KMS-11 (cell line): ENCODE results near the gene MAP3K4.

ENCODE experiments used
- H2AFZ ChIP-seq: fragments of 200-600 bp; sonication (generic); 2 replicates; pipeline ENCODE4 v1.6.1; 2016; ENCODE audit warnings: antibody characterized with exemption, mixed run types, low read depth
- H3K27ac ChIP-seq: fragments of 200-600 bp; sonication (generic); 2 replicates; pipeline ENCODE4 v1.6.1; 2016; ENCODE audit warnings: mild to moderate bottlenecking, mixed run types
- H3K27me3 ChIP-seq: fragments of 200-600 bp; sonication (generic); 2 replicates; pipeline ENCODE4 v1.6.1; 2017; ENCODE audit warnings: mild to moderate bottlenecking, low read depth, mixed run types, moderate library complexity; ENCODE audit not compliant: insufficient read depth
- H3K36me3 ChIP-seq: fragments of 200-600 bp; sonication (generic); 2 replicates; pipeline ENCODE4 v1.6.1; 2017; ENCODE audit warnings: mild to moderate bottlenecking, mixed run types; ENCODE audit not compliant: insufficient read depth
- H3K4me1 ChIP-seq: fragments of 200-600 bp; sonication (generic); 2 replicates; pipeline ENCODE4 v1.6.1; 2016; ENCODE audit warnings: mild to moderate bottlenecking, low read depth, mixed run types; ENCODE audit not compliant: poor library complexity, severe bottlenecking
- H3K4me2 ChIP-seq: fragments of 200-600 bp; sonication (generic); 2 replicates; pipeline ENCODE4 v1.7.0; 2016; ENCODE audit warnings: mild to moderate bottlenecking, mixed run types
- H3K4me3 ChIP-seq: fragments of 200-600 bp; sonication (generic); IDR thresholded peaks from 2 replicates; pipeline ENCODE4 v1.6.1; 2017; ENCODE audit warnings: low read depth, low read length, mixed read lengths; ENCODE audit not compliant: insufficient read depth
- H3K79me2 ChIP-seq: fragments of 200-600 bp; sonication (generic); 2 replicates; pipeline ENCODE4 v1.6.1; 2016; ENCODE audit warnings: low read depth, mixed run types; ENCODE audit not compliant: insufficient read depth
- H3K9ac ChIP-seq: fragments of 200-600 bp; sonication (generic); 2 replicates; pipeline ENCODE4 v1.6.1; 2016; ENCODE audit warnings: mild to moderate bottlenecking, mixed run types
- H4K20me1 ChIP-seq: fragments of 200-600 bp; sonication (generic); 2 replicates; pipeline ENCODE4 v1.6.1; 2016; ENCODE audit warnings: mild to moderate bottlenecking, mixed run types; ENCODE audit not compliant: insufficient read depth
- TF ChIP-seq, protein P1 (sequence below): fragments of 200-600 bp; sonication (generic); conservative IDR thresholded peaks from 2 replicates; pipeline ENCODE4 v1.6.1; 2017; ENCODE audit warnings: low read depth, mild to moderate bottlenecking, antibody characterized with exemption, low read length, moderate library complexity, mixed read lengths

Gene MAP3K4

DNA sequence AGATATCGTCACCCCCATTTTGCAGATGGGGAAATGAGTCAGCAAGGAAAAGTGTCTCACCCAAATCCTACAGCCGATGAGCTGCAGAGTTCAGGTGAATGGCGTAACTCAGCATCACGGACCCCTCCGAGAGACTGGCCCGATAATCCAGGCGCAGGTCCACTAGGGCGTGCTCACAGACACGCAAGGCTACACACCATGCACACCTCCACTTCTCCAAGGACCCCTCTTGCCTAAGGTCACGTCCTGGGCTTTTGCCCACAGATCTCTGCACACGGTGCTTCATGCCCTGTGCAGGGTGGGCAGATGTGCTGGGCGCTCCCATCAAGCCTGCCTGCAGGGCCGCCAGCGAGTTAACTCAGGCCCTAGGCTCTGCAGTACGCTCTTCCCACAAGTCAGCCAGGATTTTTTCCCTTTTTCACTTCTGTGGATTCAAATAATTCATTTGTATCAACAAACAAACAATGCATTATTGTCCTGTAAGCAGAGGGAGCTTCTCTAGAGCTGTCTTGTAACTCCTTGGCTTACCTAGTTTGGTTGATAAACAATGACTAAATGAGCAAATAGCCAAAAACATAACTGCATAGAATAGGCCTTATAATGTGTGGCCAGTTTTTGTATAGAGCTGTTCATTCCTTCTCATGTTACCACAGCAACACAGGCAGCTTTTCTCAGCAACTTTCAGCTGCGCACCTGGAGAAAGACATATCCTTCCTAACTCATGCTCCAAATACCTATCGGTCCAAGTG lies 143.2 kb downstream of the MAP3K4 start:
- H3K27ac ChIP-seq, result no peak overlapping the region
- H4K20me1 ChIP-seq, result no peaks in the 10 kb centered on the region
- no peaks in the 10 kb centered on the region for H3K27me3 ChIP-seq
- no peaks in the 10 kb centered on the region for H3K4me1 ChIP-seq
- H3K4me2 ChIP-seq, result no peak overlapping the region
- no peak overlapping the region for H3K9ac ChIP-seq
- no peak overlapping the region for H3K4me3 ChIP-seq
- no peaks in the 10 kb centered on the region for H3K36me3 ChIP-seq
- H3K79me2 ChIP-seq, result no peaks in the 10 kb centered on the region
- TF ChIP-seq, protein P1, sequence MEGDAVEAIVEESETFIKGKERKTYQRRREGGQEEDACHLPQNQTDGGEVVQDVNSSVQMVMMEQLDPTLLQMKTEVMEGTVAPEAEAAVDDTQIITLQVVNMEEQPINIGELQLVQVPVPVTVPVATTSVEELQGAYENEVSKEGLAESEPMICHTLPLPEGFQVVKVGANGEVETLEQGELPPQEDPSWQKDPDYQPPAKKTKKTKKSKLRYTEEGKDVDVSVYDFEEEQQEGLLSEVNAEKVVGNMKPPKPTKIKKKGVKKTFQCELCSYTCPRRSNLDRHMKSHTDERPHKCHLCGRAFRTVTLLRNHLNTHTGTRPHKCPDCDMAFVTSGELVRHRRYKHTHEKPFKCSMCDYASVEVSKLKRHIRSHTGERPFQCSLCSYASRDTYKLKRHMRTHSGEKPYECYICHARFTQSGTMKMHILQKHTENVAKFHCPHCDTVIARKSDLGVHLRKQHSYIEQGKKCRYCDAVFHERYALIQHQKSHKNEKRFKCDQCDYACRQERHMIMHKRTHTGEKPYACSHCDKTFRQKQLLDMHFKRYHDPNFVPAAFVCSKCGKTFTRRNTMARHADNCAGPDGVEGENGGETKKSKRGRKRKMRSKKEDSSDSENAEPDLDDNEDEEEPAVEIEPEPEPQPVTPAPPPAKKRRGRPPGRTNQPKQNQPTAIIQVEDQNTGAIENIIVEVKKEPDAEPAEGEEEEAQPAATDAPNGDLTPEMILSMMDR, result no peak
- H2AFZ ChIP-seq, result no peak overlapping the region

DNA sequence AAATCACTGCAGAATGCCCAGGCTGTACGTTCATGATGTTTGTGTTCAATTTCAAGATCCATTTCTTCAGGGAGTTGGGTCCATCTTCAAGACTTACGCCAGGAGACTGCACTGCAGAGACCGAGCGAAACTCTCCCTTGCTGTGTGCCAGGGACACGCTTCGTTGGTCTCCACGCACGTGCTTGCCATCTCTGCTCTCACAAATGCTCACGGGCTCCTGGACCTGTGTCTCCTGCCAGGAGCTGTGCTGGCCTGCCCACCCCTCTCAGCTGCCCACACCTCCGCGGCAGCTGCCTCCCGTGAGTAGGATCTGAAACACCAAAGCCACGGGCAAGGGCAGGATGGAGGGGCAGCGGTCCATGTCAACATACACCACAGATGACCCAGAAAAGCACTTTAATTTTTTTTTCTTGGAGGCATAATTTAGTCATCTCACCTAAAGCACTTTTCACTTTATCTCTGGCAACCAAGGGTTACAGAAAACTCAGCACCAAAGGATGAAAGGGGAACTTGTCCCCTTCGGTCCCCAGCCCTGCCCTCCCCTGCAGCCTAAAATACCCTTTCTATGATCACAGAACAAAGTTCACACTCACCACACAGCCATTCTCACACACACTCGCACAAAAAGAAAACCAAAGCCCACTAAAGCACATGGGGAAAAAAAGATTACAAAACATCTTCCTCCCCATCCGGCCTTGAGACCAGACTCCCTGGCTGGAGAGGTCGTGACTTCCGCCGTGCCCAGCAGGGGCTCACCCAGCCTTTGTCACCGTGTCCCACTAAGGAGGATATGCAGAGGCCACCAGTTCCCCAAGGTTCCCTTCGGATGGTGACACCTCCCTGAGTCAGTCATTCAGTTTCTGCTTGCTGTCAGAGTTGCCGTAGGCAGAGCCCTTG lies 144.4 kb downstream of the MAP3K4 start:
- H3K9ac ChIP-seq, result no peak overlapping the region
- no peaks in the 10 kb centered on the region for H3K27me3 ChIP-seq
- H4K20me1 ChIP-seq, result no peaks in the 10 kb centered on the region
- TF ChIP-seq, protein P1, result no peak
- H3K79me2 ChIP-seq, result no peaks in the 10 kb centered on the region
- H3K36me3 ChIP-seq, result no peaks in the 10 kb centered on the region
- no peak overlapping the region for H3K27ac ChIP-seq
- H3K4me2 ChIP-seq, result no peak overlapping the region
- H3K4me3 ChIP-seq, result no peak overlapping the region
- no peak overlapping the region for H2AFZ ChIP-seq
- no peaks in the 10 kb centered on the region for H3K4me1 ChIP-seq

DNA sequence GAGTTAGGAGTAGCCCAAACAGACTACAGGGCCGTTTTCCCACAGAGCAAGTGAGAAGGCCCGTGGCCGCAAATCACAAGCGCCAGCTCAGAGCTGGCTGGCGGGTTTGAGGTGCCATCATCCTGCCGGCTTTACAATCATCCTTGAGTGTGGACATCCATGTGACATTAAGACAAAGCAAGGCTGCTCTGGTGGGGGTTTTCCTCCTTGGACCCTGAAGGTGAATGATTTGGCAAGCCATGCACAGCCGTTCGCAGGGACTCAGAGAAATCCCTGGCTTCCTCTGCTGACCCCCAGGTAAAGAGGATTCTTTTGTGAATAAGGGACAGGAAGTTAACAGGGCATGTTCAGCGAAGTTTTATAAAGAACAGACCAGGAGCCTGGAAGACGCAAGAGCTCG lies 145.1 kb downstream of the MAP3K4 start:
- no peaks in the 10 kb centered on the region for H3K79me2 ChIP-seq
- TF ChIP-seq, protein P1, result no peak
- H3K27ac ChIP-seq, result no peak overlapping the region
- H3K4me1 ChIP-seq, result no peaks in the 10 kb centered on the region
- no peaks in the 10 kb centered on the region for H4K20me1 ChIP-seq
- no peak overlapping the region for H3K4me3 ChIP-seq
- no peaks in the 10 kb centered on the region for H3K36me3 ChIP-seq
- H3K9ac ChIP-seq, result no peak overlapping the region
- H3K4me2 ChIP-seq, result no peak overlapping the region
- H2AFZ ChIP-seq, result no peak overlapping the region
- no peaks in the 10 kb centered on the region for H3K27me3 ChIP-seq

DNA sequence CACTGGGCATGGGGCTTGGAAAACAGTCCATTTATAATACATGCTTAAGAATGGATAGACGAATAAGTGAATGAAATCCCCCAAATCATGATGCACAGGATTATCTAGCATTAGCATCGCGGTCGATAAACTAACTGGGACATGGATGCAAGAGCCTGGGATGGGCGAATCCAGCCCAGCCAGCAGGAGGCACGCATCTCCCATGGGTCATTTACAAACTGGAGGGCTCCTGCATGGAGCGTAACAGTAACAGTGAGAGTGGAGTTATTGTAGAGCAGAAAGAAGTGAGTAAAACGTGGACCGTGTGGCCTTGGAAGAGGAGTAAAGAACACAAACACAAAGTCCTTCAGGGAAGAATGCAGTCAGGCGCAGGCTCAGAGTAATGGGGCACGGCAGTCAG lies 145.8 kb downstream of the MAP3K4 start:
- TF ChIP-seq, protein P1, result no peak
- Histone ChIP-seq H3K36me3 (no peaks in the 10 kb centered on the region), H3K4me1 (no peaks in the 10 kb centered on the region)

More for the DNA sequence above, 145.8 kb downstream of the MAP3K4 start:
- Histone ChIP-seq H4K20me1 (no peaks in the 10 kb centered on the region), H3K79me2 (no peaks in the 10 kb centered on the region), H2AFZ (no peak overlapping the region), H3K4me3 (no peak overlapping the region), H3K27ac (no peak overlapping the region), H3K9ac (no peak overlapping the region), H3K27me3 (no peaks in the 10 kb centered on the region), H3K4me2 (no peak overlapping the region)
